MCF 10A (cell line): ENCODE results near the gene LKAAEAR1. TPM values are rescaled to one million over a fixed set of nuclear protein-coding genes. Genes with fewer than 3 reads are reported as not detected.

Experiments
- BruUV-seq: library from RNA; stranded (reverse); fragments of 400-500 nt; replicated peaks from 2 replicates; lab custom pipeline; 2021; lab: Mats Ljungman, UMichigan
- CTCF ChIA-PET: fragments of 300-600 bp; sonication (Branson Sonifier 250); formaldehyde crosslinking; extraction: SDS; loops from one replicate; lab custom pipeline; 2021; ENCODE audit warnings: antibody characterized with exemption, inconsistent platforms; lab: Yijun Ruan, JAX
- POLR2A ChIA-PET: fragments of 300-600, 350-650 bp; sonication (Branson Sonifier 250); formaldehyde crosslinking; extraction: SDS; loops from one replicate; lab custom pipeline; 2020; ENCODE audit warnings: antibody characterized with exemption, inconsistent platforms; lab: Yijun Ruan, JAX
- DNase-seq: peaks from one replicate; pipeline ENCODE4 v3.0.0-alpha.2; 2018; ENCODE audit not compliant: unreplicated experiment
- H3K27ac Mint-ChIP-seq: one replicate; pipeline ENCODE4 v1.8.0; 2022; ENCODE audit warnings: mild to moderate bottlenecking, low read depth, mixed read lengths; ENCODE audit not compliant: unreplicated experiment
- H3K27me3 Mint-ChIP-seq: one replicate; pipeline ENCODE4 v1.8.0; 2022; ENCODE audit warnings: mixed read lengths; ENCODE audit not compliant: insufficient read depth, unreplicated experiment
- H3K36me3 Mint-ChIP-seq: one replicate; pipeline ENCODE4 v1.8.0; 2022; ENCODE audit warnings: mild to moderate bottlenecking, moderate library complexity, mixed read lengths; ENCODE audit not compliant: insufficient read depth, unreplicated experiment
- H3K4me1 Mint-ChIP-seq: one replicate; pipeline ENCODE4 v1.8.0; 2022; ENCODE audit warnings: mixed read lengths; ENCODE audit not compliant: insufficient read depth, unreplicated experiment
- H3K4me3 Mint-ChIP-seq: one replicate; pipeline ENCODE4 v1.8.0; 2022; ENCODE audit warnings: mild to moderate bottlenecking, moderate library complexity, mixed read lengths; ENCODE audit not compliant: unreplicated experiment
- H3K9me3 Mint-ChIP-seq: one replicate; pipeline ENCODE4 v1.8.0; 2022; ENCODE audit warnings: mixed read lengths; ENCODE audit not compliant: unreplicated experiment
- intact Hi-C: fragments of 100-400 bp; cut with micrococcal nuclease; formaldehyde crosslinking; loops from 2 replicates; pipeline ENCODE4 v1.14.1; 2022
- total RNA-seq: library from RNA; stranded (reverse); gene quantifications from 2 replicates; pipeline ENCODE4 v1.2.3, GENCODE V29; 2022
- TF ChIP-seq, protein P1 (sequence below): fragments of 200-600 bp; IDR thresholded peaks from one replicate; pipeline ENCODE4 v1.8.0; 2022; ENCODE audit warnings: antibody characterized with exemption, mild to moderate bottlenecking; ENCODE audit not compliant: unreplicated experiment

The LKAAEAR1 gene
- total RNA-seq, 1 experiment from 2014 or later, result not detected

GRCh38 chr20:64050261-64051032 is 33.8 kb downstream of the LKAAEAR1 start:
- BruUV-seq, result no TSS peak
- no peaks in the 10 kb centered on the region for H3K27me3 Mint-ChIP-seq
- no peak for DNase-seq
- no peaks in the 10 kb centered on the region for H3K9me3 Mint-ChIP-seq
- no peak overlapping the region for H3K4me3 Mint-ChIP-seq
- ChIA-PET CTCF (interaction anchor here (0.6 to 13.7 kb wide), 2 partner anchors 10 to 95 kb away, joined by 3 to 284 read pairs; partner anchors contain the start of gene C20orf204), POLR2A (interaction anchor here (0.9 to 3.0 kb wide), 2 partner anchors 12 kb away, joined by 3 to 11 read pairs; no protein-coding TSS in a partner anchor)
- no peaks in the 10 kb centered on the region for H3K36me3 Mint-ChIP-seq
- intact Hi-C loops, result no loop called here
- H3K27ac Mint-ChIP-seq, result no peak overlapping the region
- TF ChIP-seq, protein P1, sequence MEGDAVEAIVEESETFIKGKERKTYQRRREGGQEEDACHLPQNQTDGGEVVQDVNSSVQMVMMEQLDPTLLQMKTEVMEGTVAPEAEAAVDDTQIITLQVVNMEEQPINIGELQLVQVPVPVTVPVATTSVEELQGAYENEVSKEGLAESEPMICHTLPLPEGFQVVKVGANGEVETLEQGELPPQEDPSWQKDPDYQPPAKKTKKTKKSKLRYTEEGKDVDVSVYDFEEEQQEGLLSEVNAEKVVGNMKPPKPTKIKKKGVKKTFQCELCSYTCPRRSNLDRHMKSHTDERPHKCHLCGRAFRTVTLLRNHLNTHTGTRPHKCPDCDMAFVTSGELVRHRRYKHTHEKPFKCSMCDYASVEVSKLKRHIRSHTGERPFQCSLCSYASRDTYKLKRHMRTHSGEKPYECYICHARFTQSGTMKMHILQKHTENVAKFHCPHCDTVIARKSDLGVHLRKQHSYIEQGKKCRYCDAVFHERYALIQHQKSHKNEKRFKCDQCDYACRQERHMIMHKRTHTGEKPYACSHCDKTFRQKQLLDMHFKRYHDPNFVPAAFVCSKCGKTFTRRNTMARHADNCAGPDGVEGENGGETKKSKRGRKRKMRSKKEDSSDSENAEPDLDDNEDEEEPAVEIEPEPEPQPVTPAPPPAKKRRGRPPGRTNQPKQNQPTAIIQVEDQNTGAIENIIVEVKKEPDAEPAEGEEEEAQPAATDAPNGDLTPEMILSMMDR, result no peak
- H3K4me1 Mint-ChIP-seq, result peaks cover 12% of the 10 kb centered on the region

- DNase-seq, result no peak
- TF ChIP-seq, protein P1, result no peak
- Mint-ChIP-seq H3K27me3 (no peaks in the 10 kb centered on the region), H3K27ac (no peak overlapping the region), H3K4me3 (no peak overlapping the region), H3K36me3 (no peaks in the 10 kb centered on the region), H3K9me3 (no peaks in the 10 kb centered on the region), H3K4me1 (peaks cover 12% of the 10 kb centered on the region)
- no TSS peak for BruUV-seq
- intact Hi-C loops, result no loop called here
- ChIA-PET CTCF (interaction anchor here (13.7 kb wide), 1 partner anchor 9 kb away, joined by 284 read pairs; the partner anchor contains the start of gene C20orf204), POLR2A (interaction anchor here (0.6 to 3.0 kb wide), 2 partner anchors 11 to 16 kb away, joined by 5 to 11 read pairs; no protein-coding TSS in a partner anchor)
Observed at GRCh38 chr20:64049878-64050260, 34.3 kb downstream of the LKAAEAR1 start.

DNA sequence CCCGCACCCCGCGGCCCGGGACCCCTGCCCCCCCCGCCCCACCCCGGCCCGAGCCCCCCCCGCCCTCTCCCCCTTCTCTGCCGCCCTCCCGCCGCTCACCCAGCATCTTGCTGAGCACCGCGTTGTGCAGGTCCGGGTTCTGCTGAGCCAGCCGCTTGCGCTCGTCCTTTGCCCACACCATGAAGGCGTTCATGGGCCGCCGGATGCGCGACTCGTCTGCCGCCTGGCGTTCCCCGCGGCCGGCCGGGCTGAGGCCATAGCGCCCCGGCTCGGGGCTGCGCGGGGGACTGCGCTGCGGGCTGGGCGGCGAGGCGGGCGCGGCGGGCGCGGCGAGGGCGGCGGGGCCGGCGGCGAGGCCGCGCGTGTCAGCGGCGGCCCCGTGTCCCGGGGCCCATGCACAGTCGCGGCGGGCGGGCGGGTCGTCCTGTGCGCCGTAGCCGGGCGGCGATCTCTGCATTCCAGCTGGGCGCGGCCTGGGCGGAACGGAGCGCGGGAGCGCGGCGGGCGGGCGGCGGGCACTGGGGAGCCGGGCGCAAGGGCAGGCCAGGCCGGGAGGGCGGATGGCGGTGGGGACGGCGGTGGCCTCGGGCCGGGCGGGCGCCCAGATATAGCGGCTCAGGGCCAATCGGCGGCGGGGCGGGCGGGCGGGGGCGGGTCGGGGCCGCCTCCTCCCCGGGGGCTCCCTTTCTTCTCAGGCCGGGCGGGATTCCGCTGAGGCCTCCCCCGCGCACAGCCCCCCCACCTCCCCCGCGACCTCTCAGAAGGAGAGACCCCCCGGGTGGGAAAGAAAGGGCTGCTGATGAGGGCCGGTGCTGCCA is 34.9 kb downstream of the LKAAEAR1 start, which contains the start of gene SOX18:
Gene SOX18 (minus strand): TSS at position 580 of the 818 bp plus-strand sequence. CDS start 123 bp downstream, at position 457.
- Mint-ChIP-seq H3K4me1 (peaks cover 17% of the 10 kb centered on the region), H3K27me3 (no peaks in the 10 kb centered on the region), H3K4me3 (peak within 1 kb of the TSS; percentile 10), H3K27ac (no peak within 1 kb of the TSS), H3K9me3 (no peaks in the 10 kb centered on the region), H3K36me3 (no peaks in the 10 kb centered on the region)
- ChIA-PET POLR2A (interaction anchor here (0.6 to 3.0 kb wide), 3 partner anchors 11 to 15 kb away, joined by 4 to 11 read pairs (median 5); partner anchors contain the start of gene TCEA2), CTCF (interaction anchor here (0.9 to 13.7 kb wide), 2 partner anchors 8 to 9 kb away, joined by 4 to 284 read pairs; partner anchors contain the start of gene C20orf204)
- intact Hi-C loops, result no loop called here
- no TSS peak for BruUV-seq
- DNase-seq, result no peak
- TF ChIP-seq, protein P1, result no peak
